Measurements from ENCODE around the gene IL1R1.

- TF ChIP-seq POLR2A (IDR thresholded peaks at IDR 0.05) (no peak), CTCF (IDR thresholded peaks at IDR 0.05) (no peak)
These were observed 41.3 kb upstream of the IL1R1 start for GRCh38 chr2:102101097-102101848.

All from prostate gland (tissue), 2 donors.